Esophagus squamous epithelium (tissue), 4 donors: ENCODE data around the gene ANKRD44.

Experiments
- POLR2A ChIP-seq, 4 donors: fragments of 450-650 bp; IDR thresholded peaks; one replicate each; pipeline ENCODE4 v1.6.1; 2017; ENCODE audit warnings: antibody characterized with exemption in 4 of 4, mild to moderate bottlenecking in 4 of 4, moderate library complexity in 3 of 4
- TF ChIP-seq, protein P1 (sequence below), 6 experiments: fragments of 450-650 bp in 4 of 6; fragments of 200-600 bp in 2 of 6; sonication (generic) in 2 of 6; IDR thresholded peaks; one replicate each; pipeline ENCODE4 v1.5.1; 2016 to 2019; ENCODE audit warnings: antibody characterized with exemption in 6 of 6, mild to moderate bottlenecking in 4 of 6, moderate library complexity in 4 of 6

DNA sequence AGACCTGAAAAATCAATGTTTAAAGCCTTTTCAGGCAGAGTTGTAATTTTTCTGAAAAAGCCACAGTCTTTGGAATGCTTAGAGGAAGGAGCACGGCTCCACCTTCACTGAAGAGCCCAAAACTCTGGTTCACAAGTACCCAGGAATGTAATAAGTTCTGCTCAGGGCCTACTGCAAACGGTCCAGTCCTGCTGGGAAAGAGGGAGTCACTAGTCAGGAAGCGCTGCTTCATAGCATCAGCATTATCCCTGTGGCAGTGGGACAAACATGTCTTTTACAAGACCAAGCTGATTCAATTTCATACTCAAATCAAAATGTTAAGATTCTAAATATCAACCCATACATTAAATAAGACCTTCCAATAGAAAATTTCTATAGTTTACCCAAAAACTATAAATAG lies 231.2 kb downstream of the ANKRD44 start:
- TF ChIP-seq, protein P1, sequence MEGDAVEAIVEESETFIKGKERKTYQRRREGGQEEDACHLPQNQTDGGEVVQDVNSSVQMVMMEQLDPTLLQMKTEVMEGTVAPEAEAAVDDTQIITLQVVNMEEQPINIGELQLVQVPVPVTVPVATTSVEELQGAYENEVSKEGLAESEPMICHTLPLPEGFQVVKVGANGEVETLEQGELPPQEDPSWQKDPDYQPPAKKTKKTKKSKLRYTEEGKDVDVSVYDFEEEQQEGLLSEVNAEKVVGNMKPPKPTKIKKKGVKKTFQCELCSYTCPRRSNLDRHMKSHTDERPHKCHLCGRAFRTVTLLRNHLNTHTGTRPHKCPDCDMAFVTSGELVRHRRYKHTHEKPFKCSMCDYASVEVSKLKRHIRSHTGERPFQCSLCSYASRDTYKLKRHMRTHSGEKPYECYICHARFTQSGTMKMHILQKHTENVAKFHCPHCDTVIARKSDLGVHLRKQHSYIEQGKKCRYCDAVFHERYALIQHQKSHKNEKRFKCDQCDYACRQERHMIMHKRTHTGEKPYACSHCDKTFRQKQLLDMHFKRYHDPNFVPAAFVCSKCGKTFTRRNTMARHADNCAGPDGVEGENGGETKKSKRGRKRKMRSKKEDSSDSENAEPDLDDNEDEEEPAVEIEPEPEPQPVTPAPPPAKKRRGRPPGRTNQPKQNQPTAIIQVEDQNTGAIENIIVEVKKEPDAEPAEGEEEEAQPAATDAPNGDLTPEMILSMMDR (IDR thresholded peaks at IDR 0.05), result no peak
- TF ChIP-seq POLR2A (IDR thresholded peaks at IDR 0.05), result no peak
